GM03348 (cell line): ENCODE measurements around the gene LRIG3.
"Not testable (repeated sequence)": the region's sequence is repeated elsewhere in the genome, so short reads cannot be mapped to it uniquely, and the experiment has no call there.

Experiments
- DNase-seq: peaks from one replicate; pipeline ENCODE4 v3.0.0; 2012; ENCODE audit warnings: low spot score

LRIG3 gene

GRCh38 chr12:58920102-58920960, at the start of gene LRIG3:
Gene LRIG3 (minus strand): TSS chr12:58920504. CDS start chr12:58920235, 269 bp downstream.
- peak; percentile 96 for DNase-seq

DNA sequence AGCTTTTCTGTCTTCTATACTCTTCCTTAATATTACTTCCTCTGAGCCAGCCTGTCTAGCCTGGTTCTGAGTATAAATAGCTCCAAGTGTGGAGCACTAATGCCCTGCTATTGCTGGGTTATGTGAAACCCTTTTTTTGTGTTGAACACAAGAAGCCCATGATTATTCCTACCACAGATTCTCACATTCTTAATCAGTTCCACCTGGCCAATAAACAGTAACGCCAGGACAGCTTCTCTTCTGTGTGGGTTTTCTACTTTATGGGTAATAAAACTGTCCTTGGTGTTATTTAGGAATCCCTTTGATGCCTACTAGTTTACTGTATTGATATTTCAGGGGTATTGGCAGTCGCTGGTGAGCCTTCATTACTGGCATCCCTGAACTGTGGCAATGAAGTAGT, 48.9 kb upstream of the LRIG3 start:
- DNase-seq, result no peak

DNA sequence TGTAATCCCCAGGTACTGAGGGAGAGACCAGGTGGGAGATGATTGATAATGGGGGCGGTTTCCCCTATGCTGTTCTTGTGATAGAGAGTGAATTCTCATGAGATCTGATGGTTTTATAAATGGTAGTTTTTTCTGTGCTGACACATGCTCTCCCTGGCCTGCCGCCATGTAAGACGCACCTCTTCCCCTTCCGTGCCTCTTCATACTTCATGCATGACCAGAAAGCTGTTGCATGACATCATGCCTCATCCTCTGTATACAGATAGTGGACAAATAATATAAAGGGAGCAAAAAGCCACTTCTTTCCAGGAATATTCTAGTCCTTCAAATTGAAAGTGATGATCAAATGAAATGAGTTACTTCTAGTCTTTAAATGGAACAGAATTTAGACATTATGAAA, 47.3 kb upstream of the LRIG3 start:
- DNase-seq, result no peak

DNA sequence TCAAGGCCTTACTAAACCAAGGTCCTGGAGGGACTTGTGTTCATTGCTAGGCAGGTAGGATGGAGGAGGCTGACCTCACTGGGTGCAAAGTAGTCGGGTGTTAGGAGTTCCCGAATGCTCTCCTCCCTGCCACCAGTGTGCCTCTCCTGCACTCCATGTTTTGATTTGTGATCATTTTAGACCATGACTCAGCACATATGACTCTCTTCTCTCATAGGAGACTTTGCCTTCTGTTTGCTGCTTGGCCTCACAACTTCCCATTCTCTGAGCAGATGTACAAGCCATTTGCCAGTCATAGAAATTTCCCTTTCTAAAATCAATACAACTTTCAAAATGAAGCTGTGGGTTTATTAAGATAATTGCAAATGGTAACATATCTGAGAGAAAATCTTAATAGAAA, 46.6 kb upstream of the LRIG3 start:
- DNase-seq, result no peak

DNA sequence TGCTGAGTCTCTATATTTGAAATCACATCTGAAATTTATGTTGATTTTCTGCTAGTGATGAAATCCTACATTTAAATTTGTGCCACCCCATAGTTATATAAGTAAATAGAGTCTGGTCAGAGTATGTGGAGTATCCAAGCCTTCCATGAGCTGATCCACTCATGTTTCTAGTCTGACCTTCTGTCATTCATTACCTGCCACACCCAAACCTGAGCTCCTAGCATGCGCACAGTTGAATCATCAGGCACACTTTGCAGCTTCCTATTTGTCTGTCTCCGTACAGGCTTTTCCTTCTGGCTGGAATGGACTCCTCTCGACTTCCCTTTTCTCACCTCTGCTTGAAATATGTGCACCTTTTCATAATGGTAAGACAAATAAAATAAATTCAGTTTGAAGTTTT, 45.3 kb upstream of the LRIG3 start:
- DNase-seq, result no peak

DNA sequence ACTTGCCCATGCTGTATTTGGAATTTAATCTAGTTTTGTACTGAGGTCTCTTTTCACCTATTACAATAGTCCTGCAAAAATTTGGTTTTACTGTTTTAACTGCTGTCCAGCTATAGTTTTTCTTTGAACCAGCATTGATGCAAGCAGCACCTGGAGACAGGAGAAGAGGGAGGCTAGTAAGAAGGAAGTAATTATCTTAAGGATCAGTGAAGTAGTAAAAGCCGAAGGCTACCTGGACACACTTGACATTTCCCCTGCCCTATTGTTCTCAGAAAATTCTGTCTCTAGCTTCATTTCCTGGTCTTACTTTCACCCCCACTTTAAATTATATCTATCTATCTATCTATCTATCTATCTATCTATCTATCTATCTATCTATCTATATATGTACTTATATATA, 43.5 kb upstream of the LRIG3 start:
- no peak for DNase-seq

DNA sequence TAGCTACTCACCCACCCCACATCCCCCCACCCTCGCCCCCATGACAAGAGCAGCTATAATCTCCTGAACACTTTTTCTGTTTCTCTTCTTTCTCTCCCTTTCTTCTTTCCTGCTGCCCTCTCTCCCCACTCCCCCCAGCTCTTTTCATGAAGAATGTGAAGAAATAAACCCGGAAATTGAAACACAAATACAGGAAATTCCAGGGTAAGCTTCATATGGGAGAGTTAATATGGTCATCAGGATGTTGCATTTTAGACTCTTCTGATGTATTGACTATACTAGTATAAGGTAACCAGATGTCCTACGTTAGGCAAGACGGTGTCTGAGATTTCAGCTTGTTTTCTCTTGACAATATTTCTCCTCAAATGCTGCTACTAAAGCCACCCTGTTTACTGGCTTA, 41.6 kb upstream of the LRIG3 start:
- DNase-seq, result no peak

DNA sequence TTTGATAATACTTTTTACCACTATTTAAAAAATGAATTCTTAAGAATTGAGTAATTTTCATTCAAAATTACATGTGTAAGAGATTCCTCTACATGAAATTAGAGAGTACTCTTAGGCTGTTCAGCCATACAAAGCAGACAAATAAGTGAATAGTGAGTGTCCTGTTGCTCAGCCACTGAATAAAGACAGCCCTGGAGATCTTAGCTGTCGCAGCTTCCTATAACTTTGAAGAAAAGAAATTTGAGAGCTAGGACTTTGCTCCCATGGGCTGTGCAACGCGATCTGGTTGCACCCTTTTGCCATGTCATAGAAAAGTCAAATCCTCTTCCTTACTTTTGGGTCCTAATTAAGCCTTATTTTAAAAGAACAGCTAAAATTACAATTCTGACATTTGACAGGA, 40.9 kb upstream of the LRIG3 start:
- no peak for DNase-seq

GRCh38 chr12:58959639-58960300, 39.5 kb upstream of the LRIG3 start:
- DNase-seq, result no peak

DNA sequence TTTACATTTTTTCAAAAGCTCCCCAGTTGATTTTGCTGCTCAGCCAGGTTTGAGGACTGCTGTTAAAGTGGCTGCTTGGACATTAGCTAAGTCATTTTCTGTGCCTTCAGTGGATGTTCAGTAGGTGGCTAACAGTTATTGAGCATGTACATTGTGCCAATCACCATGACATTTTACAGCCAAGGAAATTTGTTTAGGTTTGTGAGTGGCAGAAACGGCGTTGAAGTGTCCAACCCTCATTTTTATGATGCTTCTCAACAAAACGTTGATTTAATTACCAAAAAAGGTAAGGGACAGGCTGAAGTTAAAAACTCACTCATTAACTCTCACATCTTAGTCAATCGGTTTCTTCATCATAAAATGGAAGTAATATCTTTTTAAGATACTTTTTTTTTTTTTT, 37.0 kb upstream of the LRIG3 start:
- no peak for DNase-seq

DNA sequence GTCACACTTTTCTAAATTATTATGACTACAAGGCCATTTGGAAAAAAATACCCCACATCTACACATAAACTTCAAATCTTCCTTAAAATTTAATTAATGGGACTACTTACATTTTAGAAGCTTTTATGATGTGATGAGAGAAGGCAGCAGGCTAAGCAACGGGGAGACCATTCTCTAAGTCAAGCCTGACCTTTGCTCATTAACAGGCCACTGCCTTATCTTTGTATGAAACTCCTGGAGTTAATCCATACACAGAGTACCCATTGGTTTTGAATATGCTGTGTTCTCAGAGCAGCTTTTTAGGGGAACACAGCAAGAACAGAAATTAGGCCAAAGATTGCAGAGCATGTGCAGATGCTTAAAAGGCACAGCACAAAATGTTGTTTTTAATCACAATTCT, 35.5 kb upstream of the LRIG3 start:
- no peak for DNase-seq

GRCh38 chr12:58954002-58954401, 33.7 kb upstream of the LRIG3 start:
- DNase-seq, result no peak

- DNase-seq, result no peak
Measured at GRCh38 chr12:58950739-58951100, 30.4 kb upstream of the LRIG3 start.

DNA sequence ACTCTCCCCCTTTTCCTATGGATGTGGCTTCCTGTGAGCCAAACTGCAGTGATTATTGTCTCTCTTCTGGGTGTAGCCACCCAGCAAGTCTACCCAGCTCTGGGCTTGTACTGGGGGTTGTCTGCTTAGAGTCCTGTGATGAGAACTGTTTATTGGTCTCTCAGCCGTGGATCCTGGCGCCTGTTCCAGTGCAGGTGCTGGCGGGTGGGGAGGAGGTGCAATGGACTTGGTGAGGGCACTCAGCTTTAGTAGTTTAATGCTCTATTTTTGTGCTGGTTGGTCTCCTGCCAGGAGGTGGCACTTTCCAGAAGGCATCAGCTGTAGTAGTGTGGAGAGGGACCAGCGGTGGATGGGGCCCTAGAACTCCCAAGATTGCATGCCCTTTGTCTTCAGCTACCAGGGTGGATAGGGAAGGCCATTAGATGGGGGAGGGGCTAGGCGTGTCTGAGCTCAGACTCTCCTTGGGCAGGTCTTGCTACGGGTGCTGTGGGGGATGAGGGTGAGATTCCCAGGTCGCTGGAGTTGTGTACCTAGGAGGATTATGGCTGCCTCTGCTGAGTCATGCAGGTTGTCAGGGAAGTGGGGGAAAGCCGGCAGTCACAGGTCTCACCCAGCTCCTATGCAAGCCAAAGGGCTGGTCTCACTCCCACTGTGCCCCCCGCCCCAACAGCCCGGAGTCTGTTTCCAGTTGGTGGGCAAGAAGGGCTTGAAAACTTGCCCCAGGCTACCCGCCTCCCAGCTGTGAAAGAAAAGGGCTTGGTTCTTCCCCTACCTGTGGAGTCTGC, 29.8 kb upstream of the LRIG3 start:
- not testable (repeated sequence) for DNase-seq

DNA sequence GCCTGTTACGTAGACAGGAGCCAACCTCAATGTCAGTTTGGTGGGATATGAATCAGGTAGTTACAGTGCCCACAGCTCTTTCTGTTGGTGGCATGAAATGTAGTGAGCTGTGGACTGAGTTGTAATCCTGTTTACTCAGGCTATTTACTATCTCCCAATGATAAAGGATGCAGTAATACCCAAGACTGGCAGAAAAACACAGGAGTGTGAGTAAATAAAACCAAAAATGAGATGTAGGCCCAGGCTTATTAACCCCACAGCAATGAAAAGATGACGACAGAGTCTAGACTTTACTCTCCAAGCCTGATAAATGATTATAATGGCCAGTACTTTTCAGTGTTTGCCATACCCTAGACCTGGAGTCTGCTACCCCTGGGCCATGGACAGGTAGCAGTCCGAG, 22.8 kb upstream of the LRIG3 start:
- DNase-seq, result no peak

DNA sequence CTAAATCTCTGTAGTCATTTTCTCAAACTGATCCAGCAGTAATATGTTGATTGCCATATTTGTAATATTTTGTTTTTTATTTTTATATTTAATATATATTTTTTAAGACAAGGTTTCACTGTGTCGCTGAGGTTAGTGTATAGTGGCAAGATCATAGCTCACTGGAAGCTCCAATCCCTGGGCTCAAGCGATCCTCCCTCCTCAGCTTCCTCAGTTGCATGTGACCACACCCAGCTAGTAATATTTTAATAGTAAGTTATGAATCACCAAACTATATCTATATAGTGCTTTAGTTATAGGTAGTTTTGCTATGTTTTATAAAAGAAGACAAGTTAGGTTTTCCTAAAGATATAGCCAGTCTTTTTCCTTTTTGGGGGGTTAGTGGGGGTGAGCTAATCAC, 22.0 kb upstream of the LRIG3 start:
- no peak for DNase-seq

DNA sequence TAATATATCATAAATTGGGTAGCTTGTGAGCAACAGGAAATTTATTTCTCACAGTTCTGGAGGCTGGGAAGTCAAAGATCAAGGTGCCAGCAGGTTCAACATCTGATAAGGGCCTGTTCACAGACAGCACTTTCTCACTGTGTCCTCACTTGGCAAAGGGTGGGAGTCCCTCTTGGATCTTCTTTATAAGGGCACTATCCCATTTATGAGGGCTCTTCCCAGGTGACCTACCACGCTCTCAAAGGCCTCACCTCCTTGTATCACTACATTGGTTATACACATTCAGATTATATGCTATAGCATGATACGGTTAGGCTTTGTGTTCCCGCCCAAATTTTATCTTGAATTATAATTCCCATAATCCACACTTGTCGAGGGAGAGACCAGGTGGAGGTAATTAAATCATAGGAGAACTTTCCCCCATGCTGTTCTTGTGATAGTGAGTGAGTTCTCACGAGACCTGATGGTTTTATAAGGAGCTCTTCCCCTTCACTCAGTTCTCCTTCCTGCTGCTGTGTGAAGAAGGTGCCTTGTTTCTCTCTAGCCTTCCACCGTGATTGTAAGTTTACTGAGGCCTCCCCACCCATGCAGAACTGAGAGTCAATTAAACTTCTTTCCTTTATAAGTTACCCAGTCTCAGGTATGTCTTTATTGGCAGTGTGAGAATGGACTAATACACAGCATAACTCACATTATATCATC, 19.2 kb upstream of the LRIG3 start:
- no peak for DNase-seq

DNA sequence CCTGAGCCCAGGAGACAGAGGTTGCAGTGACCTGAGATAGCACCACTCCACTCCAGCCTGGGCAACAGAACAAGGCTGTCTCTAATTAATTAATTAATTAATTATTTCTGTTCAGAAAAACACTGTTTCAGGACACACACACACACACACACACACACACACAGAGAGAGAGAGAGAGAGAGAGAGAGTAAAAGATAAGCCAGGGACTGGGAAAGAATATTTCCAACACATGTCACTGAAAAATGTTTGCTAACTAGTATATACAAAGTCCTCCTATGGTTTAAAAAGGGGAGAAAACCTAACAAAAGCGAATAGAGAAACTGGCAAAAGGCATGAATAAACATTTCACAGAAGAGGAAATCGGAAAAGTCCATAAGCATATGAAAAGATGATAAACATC, 18.1 kb upstream of the LRIG3 start:
- no peak for DNase-seq

GRCh38 chr12:58934528-58934927, 14.2 kb upstream of the LRIG3 start:
- no peak for DNase-seq

DNA sequence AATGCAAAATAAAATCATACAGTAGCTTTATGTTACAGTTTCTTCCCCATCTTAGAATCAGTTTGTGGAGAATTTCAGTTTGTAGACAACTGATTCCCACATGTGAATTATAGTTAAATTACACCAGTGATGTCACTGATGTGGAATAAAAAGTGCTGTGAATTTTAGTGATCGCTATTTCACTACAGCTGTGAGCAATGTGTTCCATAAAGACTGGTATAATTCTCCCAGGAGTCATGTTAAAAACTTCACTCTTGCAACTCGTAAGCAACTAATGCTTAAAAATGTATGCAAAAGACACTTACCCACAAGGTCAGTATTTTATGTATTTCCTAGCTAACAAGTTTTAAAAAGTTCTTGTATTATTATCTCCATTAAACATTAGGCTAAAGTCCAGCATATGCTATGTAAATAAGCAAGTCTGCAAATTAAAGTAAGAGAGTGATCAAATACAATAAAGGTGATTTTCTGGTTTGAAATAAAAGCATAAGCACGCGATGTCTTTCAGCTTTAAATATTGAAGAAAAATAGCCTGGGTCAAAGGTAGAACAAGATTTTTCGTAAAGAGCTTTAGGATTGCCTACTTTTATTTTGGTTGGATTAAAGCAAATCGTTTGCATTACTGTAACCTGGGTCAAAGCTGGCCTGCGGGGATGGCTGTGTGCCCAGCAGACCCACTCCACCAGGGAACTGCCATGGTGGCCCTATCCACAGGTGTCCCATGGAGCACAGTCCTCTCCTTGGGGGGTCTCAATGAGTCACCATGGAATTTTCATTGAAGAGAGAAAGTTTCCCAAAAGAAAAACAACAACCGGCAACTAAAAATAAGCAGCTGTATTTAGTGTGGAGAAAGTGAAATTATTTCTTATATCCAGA, 12.7 kb upstream of the LRIG3 start:
- DNase-seq, result no peak

GRCh38 chr12:58931518-58931917, 11.2 kb upstream of the LRIG3 start:
- DNase-seq, result no peak
